Activated T-helper 1 cell treated with anti-CD3 and anti-CD28 coated beads, Interleukin-12 subunit alpha, Interleukin-12 subunit beta, Interleukin-2, Interleukin-4 antibody, amounts not matched to agents 30 ng/mL and 10 ng/mL and 1 ng/mL, durations not matched to agents 14 hours and 24 hours and 36 hours (primary cell): ENCODE data around the gene ZFPL1. TPM values are rescaled to one million over a fixed set of nuclear protein-coding genes. Genes with fewer than 3 reads are reported as not detected.

ENCODE experiments used
- DNase-seq: peaks from one replicate; pipeline ENCODE4 v3.0.0; 2021; ENCODE audit warnings: low spot score
- H3K27ac Mint-ChIP-seq: one replicate; pipeline ENCODE4 v1.8.0; 2021; ENCODE audit warnings: mild to moderate bottlenecking, mixed read lengths
- H3K27me3 Mint-ChIP-seq: one replicate; pipeline ENCODE4 v1.8.0; 2022; ENCODE audit warnings: mild to moderate bottlenecking, moderate library complexity, mixed read lengths; ENCODE audit not compliant: insufficient read depth
- H3K36me3 Mint-ChIP-seq: one replicate; pipeline ENCODE4 v1.8.0; 2021; ENCODE audit warnings: low read depth, mixed read lengths
- H3K4me1 Mint-ChIP-seq: one replicate; pipeline ENCODE4 v1.8.0; 2021; ENCODE audit warnings: low read depth, mixed read lengths
- H3K4me3 Mint-ChIP-seq: one replicate; pipeline ENCODE4 v1.8.0; 2021; ENCODE audit warnings: mild to moderate bottlenecking, moderate library complexity, mixed read lengths
- H3K9me3 Mint-ChIP-seq: one replicate; pipeline ENCODE4 v1.8.0; 2021; ENCODE audit warnings: mixed read lengths
- intact Hi-C: fragments of 100-400 bp; cut with micrococcal nuclease; formaldehyde crosslinking; loops from one replicate; pipeline ENCODE4 v1.15.1; 2024
- total RNA-seq: library from RNA; stranded (reverse); gene quantifications from 2 replicates; pipeline ENCODE4 v1.2.3, GENCODE V29; 2022

ZFPL1 gene
- total RNA-seq, 1 donor from 2014 or later: 31.9 TPM

GRCh38 chr11:65107751-65108468 is 23.9 kb downstream of the ZFPL1 start:
- DNase-seq: no peak
- H3K9me3 Mint-ChIP-seq: no peaks in the 10 kb centered on the region
- peaks cover 18% of the 10 kb centered on the region for H3K36me3 Mint-ChIP-seq
- no peak overlapping the region for H3K4me3 Mint-ChIP-seq
- H3K4me1 Mint-ChIP-seq: peaks cover 38% of the 10 kb centered on the region
- intact Hi-C loops: no loop called here
- H3K27me3 Mint-ChIP-seq: peaks cover 2% of the 10 kb centered on the region
- no peak overlapping the region for H3K27ac Mint-ChIP-seq

- H3K36me3 Mint-ChIP-seq: peaks cover 14% of the 10 kb centered on the region
- DNase-seq: no peak
- peaks cover 45% of the 10 kb centered on the region for H3K4me1 Mint-ChIP-seq
- intact Hi-C loops: no loop called here
- H3K4me3 Mint-ChIP-seq: no peak overlapping the region
- H3K9me3 Mint-ChIP-seq: no peaks in the 10 kb centered on the region
- H3K27me3 Mint-ChIP-seq: peaks cover 2% of the 10 kb centered on the region
- H3K27ac Mint-ChIP-seq: no peak overlapping the region
Measured at GRCh38 chr11:65108469-65109123, 24.6 kb downstream of the ZFPL1 start.

- Mint-ChIP-seq H3K27ac (no peak overlapping the region), H3K27me3 (peaks cover 2% of the 10 kb centered on the region), H3K36me3 (peaks cover 10% of the 10 kb centered on the region), H3K4me1 (peaks cover 44% of the 10 kb centered on the region), H3K4me3 (no peak overlapping the region), H3K9me3 (no peaks in the 10 kb centered on the region)
- DNase-seq: no peak
- intact Hi-C loops: loop anchor here (1.0 to 10.0 kb wide), 4 partner anchors 13 to 505 kb away; partner anchors contain the start of genes CDCA5, MAP3K11, MAP4K2 and PCNX3
Measured at GRCh38 chr11:65109231-65110198, 25.5 kb downstream of the ZFPL1 start.

- H3K4me1 Mint-ChIP-seq: peaks cover 39% of the 10 kb centered on the region
- H3K27ac Mint-ChIP-seq: peak overlapping the region; percentile 53
- intact Hi-C loops: loop anchor here (1.0 to 10.0 kb wide), 4 partner anchors 14 to 504 kb away; partner anchors contain the start of genes CDCA5, MAP3K11, MAP4K2 and PCNX3
- H3K36me3 Mint-ChIP-seq: peaks cover 9% of the 10 kb centered on the region
- peaks cover 2% of the 10 kb centered on the region for H3K27me3 Mint-ChIP-seq
- peak overlapping the region; percentile 11 for H3K4me3 Mint-ChIP-seq
- DNase-seq: peak; percentile 90
- no peaks in the 10 kb centered on the region for H3K9me3 Mint-ChIP-seq
Measured at GRCh38 chr11:65110354-65110861, 26.4 kb downstream of the ZFPL1 start.

- peak overlapping the region; percentile 89 for H3K27ac Mint-ChIP-seq
- peaks cover 2% of the 10 kb centered on the region for H3K27me3 Mint-ChIP-seq
- H3K36me3 Mint-ChIP-seq: peaks cover 11% of the 10 kb centered on the region
- H3K4me1 Mint-ChIP-seq: peaks cover 34% of the 10 kb centered on the region
- peak overlapping the region; percentile 92 for H3K4me3 Mint-ChIP-seq
- intact Hi-C loops: loop anchor here (1.0 to 10.0 kb wide), 4 partner anchors 70 to 504 kb away; partner anchors contain the start of genes CAPN1, MAP3K11, MAP4K2 and PCNX3
- DNase-seq: no peak
- H3K9me3 Mint-ChIP-seq: no peaks in the 10 kb centered on the region
Measured at GRCh38 chr11:65111159-65111743, 27.2 kb downstream of the ZFPL1 start.

GRCh38 chr11:65111744-65112545 is 27.9 kb downstream of the ZFPL1 start, which contains the start of gene TM7SF2:
Gene TM7SF2 (plus strand): TSS chr11:65111872. CDS start chr11:65112016, 144 bp downstream.
- Mint-ChIP-seq H3K9me3 (no peaks in the 10 kb centered on the region), H3K27me3 (peaks cover 2% of the 10 kb centered on the region), H3K27ac (peak within 1 kb of the TSS; percentile 89), H3K4me1 (peaks cover 34% of the 10 kb centered on the region), H3K4me3 (peak within 1 kb of the TSS; percentile 92), H3K36me3 (peaks cover 11% of the 10 kb centered on the region)
- DNase-seq: peak; percentile 91
- intact Hi-C loops: loop anchor here (1.0 to 10.0 kb wide), 4 partner anchors 69 to 503 kb away; partner anchors contain the start of genes CAPN1, MAP3K11, MAP4K2 and PCNX3

GRCh38 chr11:65112546-65113360 is 28.7 kb downstream of the ZFPL1 start:
- H3K27ac Mint-ChIP-seq: peak overlapping the region; percentile 76
- H3K27me3 Mint-ChIP-seq: peaks cover 2% of the 10 kb centered on the region
- intact Hi-C loops: loop anchor here (5.0 to 10.0 kb wide), 2 partner anchors 310 to 502 kb away; partner anchors contain the start of genes MAP3K11, MAP4K2 and PCNX3
- H3K4me1 Mint-ChIP-seq: peaks cover 35% of the 10 kb centered on the region
- peak overlapping the region; percentile 92 for H3K4me3 Mint-ChIP-seq
- H3K36me3 Mint-ChIP-seq: peaks cover 14% of the 10 kb centered on the region
- no peaks in the 10 kb centered on the region for H3K9me3 Mint-ChIP-seq
- DNase-seq: peak; percentile 69

GRCh38 chr11:65113361-65113756 is 29.3 kb downstream of the ZFPL1 start:
- Mint-ChIP-seq H3K36me3 (peaks cover 17% of the 10 kb centered on the region), H3K4me1 (peaks cover 39% of the 10 kb centered on the region), H3K4me3 (peak overlapping the region; percentile 92), H3K27me3 (peaks cover 2% of the 10 kb centered on the region), H3K9me3 (no peaks in the 10 kb centered on the region), H3K27ac (peak overlapping the region; percentile 76)
- intact Hi-C loops: loop anchor here (5.0 to 10.0 kb wide), 2 partner anchors 311 to 501 kb away; partner anchors contain the start of genes MAP3K11, MAP4K2 and PCNX3
- no peak for DNase-seq

GRCh38 chr11:65113839-65114238 is 29.8 kb downstream of the ZFPL1 start:
- Mint-ChIP-seq H3K36me3 (peaks cover 22% of the 10 kb centered on the region), H3K4me3 (peak overlapping the region; percentile 92), H3K27ac (peak overlapping the region; percentile 37), H3K4me1 (peaks cover 44% of the 10 kb centered on the region), H3K27me3 (peaks cover 2% of the 10 kb centered on the region), H3K9me3 (no peaks in the 10 kb centered on the region)
- intact Hi-C loops: loop anchor here (5.0 to 10.0 kb wide), 2 partner anchors 312 to 501 kb away; partner anchors contain the start of genes MAP3K11, MAP4K2 and PCNX3
- no peak for DNase-seq

- Mint-ChIP-seq H3K27ac (no peak overlapping the region), H3K9me3 (no peaks in the 10 kb centered on the region), H3K36me3 (peaks cover 26% of the 10 kb centered on the region), H3K27me3 (peaks cover 2% of the 10 kb centered on the region), H3K4me1 (peaks cover 48% of the 10 kb centered on the region), H3K4me3 (peak overlapping the region; percentile 92)
- intact Hi-C loops: loop anchor here (5.0 to 10.0 kb wide), 2 partner anchors 312 to 500 kb away; partner anchors contain the start of genes MAP3K11, MAP4K2 and PCNX3
- DNase-seq: no peak
Measured at GRCh38 chr11:65114538-65115171, 30.6 kb downstream of the ZFPL1 start.
